HG02885 (cell line): ENCODE data around the gene CDK17.
"Not testable (repeated sequence)": the region's sequence is repeated elsewhere in the genome, so short reads cannot be mapped to it uniquely, and the experiment has no call there.

ENCODE experiments used
- ATAC-seq: cut with Tn5 transposase; IDR thresholded peaks from one replicate; pipeline ENCODE4 v1.9.1; 2021; ENCODE audit warnings: mild to moderate bottlenecking; ENCODE audit not compliant: unreplicated experiment, poor library complexity

CDK17 gene

GRCh38 chr12:96399919-96400630 lies at the start of gene CDK17:
TSS of gene CDK17 (minus strand) at chr12:96400439. CDS start at chr12:96334836, 65,603 bp downstream.
- peak; percentile 48 for ATAC-seq

DNA sequence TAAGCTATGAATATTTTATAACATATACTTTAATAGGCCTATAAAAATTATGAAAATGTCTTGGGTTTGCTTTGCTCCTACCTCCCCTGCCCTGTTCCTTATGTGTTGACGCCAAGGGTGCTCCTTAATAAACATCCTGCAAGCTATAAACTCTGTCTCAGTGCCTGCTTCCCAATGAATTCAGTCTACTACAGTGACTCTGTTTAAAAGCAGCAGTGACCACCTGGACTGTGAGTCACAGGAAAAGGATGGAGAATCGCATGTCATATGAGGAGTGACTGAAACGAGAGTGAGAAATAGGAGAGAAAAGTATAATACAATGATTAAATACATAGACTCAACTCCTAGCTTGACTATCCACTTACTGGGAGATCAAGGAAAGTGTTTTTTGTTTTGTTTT lies 48.1 kb upstream of the CDK17 start:
- no peak for ATAC-seq

DNA sequence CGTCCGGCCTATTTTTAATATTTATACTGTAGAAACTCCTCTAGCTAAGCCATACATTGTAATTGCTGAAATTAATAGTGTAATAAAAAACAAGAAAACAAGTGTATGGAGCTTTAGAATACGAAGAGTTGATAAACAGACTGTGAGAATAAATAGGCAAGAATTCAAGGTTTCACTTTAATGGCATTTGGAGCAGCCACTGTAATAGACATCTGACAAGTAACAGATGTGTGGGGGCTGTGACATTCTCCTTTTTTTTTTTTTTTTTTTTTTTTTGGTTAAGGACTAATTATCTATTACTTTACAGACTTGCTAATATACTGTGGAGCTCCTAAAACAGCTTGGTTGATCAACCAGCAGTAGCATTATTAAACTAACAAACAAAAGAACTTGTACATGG lies 47.0 kb upstream of the CDK17 start:
- no peak for ATAC-seq

- peak; percentile 96 for ATAC-seq
Measured at GRCh38 chr12:96445691-96446583, 45.7 kb upstream of the CDK17 start.

DNA sequence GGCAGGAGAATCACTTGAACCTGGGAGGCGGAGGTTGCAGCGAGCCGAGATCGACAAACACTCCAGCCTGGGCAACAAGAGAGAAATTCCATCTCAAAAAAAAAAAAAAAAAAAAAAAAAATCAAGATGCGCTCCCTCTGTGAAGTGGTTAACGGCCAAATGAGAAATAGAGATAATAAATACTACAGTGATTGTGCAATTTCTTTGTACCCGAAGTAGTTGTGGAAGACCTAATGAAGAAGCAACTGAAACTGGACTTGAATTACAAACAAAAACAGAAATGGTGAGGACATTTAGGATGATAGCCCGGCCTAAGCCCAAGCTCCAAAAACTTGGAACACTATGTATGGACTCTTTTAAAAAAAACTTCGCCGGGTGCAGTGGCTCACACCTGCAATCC lies 44.2 kb upstream of the CDK17 start:
- ATAC-seq = no peak

- no peak for ATAC-seq
Measured at GRCh38 chr12:96442906-96443305, 42.7 kb upstream of the CDK17 start.

- ATAC-seq = no peak
Measured at GRCh38 chr12:96441816-96442215, 41.6 kb upstream of the CDK17 start.

- ATAC-seq = no peak
Measured at GRCh38 chr12:96438330-96438729, 38.1 kb upstream of the CDK17 start.

- no peak for ATAC-seq
Measured at GRCh38 chr12:96437171-96437445, 36.9 kb upstream of the CDK17 start.

DNA sequence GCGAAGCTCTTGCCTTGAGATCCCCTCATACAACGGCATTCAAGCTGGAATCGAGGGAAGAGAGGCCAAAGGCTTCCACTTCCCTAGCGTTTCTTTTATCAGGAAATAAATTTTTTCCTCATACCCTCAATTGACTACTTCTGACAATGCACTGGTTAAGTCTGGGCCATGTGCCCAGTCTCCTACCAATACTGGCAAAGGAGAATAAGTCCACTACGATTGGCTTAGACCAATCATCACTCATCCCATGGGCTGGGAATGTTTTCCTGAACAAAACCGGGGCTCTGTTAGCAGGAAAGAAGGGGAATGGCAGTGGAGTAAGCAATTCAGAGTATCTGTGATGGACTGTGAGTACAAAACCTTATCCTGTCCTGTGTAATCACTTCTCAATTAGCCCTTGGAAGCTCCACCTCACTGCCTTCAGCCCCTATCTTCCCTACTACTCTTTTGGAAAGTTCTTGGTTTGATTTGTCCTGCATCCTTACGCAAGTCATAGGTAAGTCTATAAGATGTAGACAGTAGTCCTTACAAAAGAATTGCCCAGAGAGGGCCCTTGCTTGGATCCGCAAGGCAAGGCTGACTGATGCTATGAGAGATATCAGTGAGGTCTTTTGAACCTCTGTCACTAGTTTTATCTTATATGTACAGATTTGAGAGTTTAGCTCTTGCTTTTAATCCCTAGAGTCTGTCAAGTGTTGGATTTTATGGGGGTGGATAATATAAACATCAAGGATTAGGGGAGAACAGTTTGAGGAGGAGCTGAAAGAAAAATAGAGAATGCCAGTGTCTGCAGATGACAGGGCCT lies 36.3 kb upstream of the CDK17 start:
- ATAC-seq = no peak

DNA sequence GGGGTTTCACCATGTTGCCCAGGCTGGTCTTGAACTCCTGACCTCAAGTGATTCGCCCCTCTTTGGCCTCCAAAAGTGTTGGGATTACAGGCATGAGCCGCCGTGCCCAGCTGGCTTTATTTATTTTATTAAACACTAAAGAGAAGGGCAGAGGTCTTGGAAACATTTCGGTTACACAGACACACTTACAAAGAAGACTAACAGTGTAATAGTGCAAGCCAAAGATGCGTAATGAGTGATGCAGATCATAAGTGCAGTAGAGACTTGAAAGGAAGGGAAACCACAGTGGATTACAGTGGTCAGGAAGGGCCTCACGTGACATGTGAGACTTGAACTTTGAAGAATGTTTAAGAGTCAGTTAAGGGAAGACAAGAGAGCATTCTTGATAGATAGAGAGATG lies 33.9 kb upstream of the CDK17 start:
- ATAC-seq = peak; percentile 87

DNA sequence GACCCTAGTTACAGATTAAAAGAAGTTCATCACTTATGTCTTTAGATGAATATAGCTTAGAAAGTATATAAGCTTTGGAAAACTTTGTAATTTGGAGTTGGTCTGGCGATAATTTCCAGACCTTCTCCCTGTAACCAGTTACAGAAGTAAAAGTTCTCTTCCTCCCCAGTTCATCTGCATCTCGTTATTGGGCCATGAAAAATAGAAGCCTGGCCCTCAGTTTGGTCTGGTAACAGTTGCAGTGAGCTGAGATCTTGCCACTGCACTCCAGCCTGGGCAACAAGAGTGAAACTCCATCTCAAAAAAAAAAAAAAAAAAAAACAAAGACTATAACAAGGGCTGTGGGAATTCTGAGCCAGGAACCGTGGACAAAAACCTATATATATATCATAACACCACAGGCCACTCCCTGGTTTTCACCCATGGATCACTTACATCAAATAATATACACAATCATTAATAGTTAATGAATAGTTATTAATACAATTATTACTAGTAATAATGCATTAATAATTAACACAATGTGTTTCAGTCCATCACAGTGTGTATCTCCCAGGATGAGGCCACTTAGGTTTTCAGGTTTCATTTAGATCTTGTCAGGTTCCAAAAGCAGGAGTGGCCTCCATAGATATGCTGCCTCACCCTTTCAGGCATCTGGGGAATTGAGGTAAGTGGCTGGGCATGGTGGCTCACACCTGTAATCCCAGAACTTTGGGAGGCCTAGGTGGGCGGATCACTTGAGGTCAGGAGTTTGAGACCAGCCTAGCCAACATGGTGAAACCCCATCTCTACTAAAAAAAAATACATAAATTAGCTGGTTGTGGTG lies 32.5 kb upstream of the CDK17 start:
- ATAC-seq = not testable (repeated sequence)

DNA sequence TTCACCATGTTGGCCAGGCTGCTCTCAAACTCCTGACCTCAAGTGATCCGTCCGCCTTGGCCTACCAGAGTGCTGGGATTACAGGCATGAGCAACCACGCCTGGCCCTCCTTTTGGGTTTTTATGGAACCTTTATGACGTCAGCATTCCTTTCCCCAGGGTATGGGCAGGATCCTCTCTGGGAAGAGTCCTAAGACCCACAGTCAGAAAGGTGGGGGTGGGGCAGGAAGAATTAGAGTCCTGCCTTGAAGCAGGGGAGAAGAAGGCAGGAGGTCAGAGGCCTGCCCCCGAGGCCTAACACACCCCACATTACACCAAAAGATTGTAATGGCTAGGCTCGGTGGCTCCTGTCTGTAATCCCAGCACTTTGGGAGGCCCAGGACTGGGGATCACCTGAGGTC lies 30.8 kb upstream of the CDK17 start:
- no peak for ATAC-seq

GRCh38 chr12:96427269-96427729 lies 27.1 kb upstream of the CDK17 start:
- no peak for ATAC-seq

GRCh38 chr12:96425951-96426350 lies 25.7 kb upstream of the CDK17 start:
- ATAC-seq = no peak

GRCh38 chr12:96425321-96425720 lies 25.1 kb upstream of the CDK17 start:
- peak; percentile 80 for ATAC-seq

DNA sequence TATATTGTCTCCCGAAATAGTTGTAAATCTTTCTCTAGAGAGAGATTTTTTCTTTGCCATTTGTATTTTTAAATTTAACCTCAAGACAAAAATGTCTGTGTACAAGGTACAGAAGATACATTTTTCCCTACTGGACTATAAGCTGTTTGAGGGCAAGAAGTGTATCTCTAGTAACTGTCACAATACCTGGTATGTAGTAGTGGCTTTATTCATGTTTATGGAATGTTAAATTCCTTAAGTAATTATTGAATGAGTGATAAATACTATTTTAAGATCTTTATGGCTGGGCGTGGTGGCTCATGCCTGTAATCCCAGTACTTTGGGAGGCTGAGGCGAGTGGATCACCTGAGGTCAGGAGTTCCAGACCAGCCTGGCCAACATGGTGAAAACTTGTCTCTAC lies 24.4 kb upstream of the CDK17 start:
- no peak for ATAC-seq

- ATAC-seq = no peak
Measured at GRCh38 chr12:96422192-96422591, 22.0 kb upstream of the CDK17 start.

DNA sequence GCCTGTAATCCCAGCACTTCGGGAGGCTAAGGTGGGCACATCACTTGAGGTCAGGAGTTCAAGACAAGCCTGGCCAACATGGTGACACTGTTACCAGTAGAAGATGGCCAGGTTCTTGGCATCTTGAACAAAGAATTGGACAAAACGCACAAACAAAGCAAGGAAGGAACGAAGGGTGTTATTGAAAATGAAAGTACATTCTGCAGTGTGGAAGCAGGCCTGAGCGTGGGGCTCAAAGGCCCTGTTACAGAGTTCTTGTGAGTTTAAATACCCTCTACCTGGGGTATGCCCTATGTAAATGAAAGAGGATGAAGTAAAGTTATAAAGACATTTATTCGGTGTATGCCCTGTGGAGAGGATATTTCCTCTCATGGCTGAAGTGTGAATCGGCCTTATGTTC lies 20.8 kb upstream of the CDK17 start:
- ATAC-seq = no peak

DNA sequence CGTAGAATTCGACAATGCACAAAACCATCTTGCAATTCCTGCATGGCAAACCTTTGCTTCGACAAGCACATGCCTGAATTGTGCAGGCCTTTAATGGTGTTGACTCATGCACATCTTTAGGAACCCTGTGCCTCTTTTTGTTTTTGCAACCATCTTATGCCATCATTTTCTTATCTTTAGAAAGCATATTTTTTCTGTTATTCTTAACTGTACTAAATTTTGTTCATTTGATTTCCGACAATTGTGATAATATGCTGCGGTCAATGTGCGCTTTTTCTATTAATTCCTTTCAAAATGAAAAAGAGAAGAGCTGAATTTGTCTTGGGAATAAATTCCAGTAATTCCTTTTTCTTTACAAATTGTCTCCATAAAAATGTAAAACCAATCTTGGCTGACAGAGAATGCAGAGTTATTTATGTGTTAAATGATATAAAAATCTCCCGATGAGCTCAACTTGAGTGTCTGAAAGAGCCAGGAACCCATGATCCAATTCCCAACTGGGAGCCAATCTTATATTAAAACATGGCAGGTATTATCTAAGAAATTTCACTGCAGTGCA lies 20.1 kb upstream of the CDK17 start:
- no peak for ATAC-seq
